ENCODE data around the gene TMEM125. TPM values are rescaled to one million over a fixed set of nuclear protein-coding genes. Genes with fewer than 3 reads are reported as not detected.

Gene TMEM125
- total RNA-seq, 3 donors from 2014 or later = 19.3 to 30.1 TPM; not detected in 1

DNA sequence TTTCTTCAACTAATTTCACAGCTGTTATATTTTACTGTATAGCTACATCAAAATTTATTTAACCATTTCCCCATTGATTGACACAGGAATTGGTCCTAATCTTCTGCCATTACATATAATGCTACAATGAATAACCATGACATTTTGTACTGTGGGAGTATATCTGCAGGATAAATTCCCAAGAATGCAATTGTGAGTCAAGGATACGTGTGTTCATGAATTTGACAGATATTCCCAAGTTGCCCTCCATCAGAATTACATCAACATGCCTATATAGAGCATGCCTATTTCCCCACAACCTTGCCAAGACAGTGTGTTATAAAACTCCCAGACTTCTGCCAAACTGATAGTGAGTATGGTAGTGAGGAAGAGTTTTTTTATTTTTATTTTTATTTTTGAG is 28.3 kb downstream of the TMEM125 start:
- no peaks in the 10 kb centered on the region for H3K9me3 ChIP-seq
- H3K27me3 ChIP-seq = no peaks in the 10 kb centered on the region
- TF ChIP-seq CTCF (IDR thresholded peaks at IDR 0.05) (no peak), POLR2A (IDR thresholded peaks at IDR 0.05) (no peak), POLR2AphosphoS5 (IDR thresholded peaks at IDR 0.05) (no peak)
- no peak overlapping the region for H3K4me3 ChIP-seq
- peaks cover 11 to 15% of the 10 kb centered on the region in 2 donors for H3K4me1 ChIP-seq
- no peaks in the 10 kb centered on the region for H3K36me3 ChIP-seq
- no peak for DNase-seq (ENCODE audit: low spot score in 2 of 2)
- no peak overlapping the region for H3K27ac ChIP-seq
- intact Hi-C loops (cut with DNase I; ENCODE audit: low total_unique reads) = no loop called here

DNA sequence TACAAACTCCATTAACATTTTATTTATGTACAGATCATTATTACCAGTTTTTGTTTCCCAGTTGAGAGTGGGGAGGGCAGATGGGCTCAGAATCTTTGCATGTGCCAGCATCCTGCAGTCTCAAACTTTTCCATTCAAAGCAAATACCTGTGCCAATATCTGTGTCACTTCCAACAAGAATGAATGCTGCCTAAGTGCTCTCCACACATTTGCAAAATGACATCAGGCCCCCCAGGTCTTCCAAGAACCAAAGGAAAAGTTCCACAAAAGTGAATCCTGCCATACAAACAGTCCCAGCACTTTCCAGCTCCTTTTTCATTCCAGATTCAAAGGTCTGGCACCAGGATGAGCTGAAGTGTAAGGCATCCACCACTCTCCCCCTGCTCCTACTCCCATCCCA is 29.3 kb downstream of the TMEM125 start:
- Histone ChIP-seq H3K27me3 (no peaks in the 10 kb centered on the region), H3K4me1 (peaks cover 11% of the 10 kb centered on the region in 2 donors), H3K4me3 (no peak overlapping the region), H3K36me3 (no peaks in the 10 kb centered on the region), H3K9me3 (no peaks in the 10 kb centered on the region), H3K27ac (peak overlapping the region; percentile 60 to 79)
- TF ChIP-seq POLR2A (IDR thresholded peaks at IDR 0.05) (no peak), POLR2AphosphoS5 (IDR thresholded peaks at IDR 0.05) (no peak), CTCF (IDR thresholded peaks at IDR 0.05) (no peak)
- DNase-seq (ENCODE audit: low spot score in 2 of 2) = no peak
- intact Hi-C loops (cut with DNase I; ENCODE audit: low total_unique reads) = no loop called here

DNA sequence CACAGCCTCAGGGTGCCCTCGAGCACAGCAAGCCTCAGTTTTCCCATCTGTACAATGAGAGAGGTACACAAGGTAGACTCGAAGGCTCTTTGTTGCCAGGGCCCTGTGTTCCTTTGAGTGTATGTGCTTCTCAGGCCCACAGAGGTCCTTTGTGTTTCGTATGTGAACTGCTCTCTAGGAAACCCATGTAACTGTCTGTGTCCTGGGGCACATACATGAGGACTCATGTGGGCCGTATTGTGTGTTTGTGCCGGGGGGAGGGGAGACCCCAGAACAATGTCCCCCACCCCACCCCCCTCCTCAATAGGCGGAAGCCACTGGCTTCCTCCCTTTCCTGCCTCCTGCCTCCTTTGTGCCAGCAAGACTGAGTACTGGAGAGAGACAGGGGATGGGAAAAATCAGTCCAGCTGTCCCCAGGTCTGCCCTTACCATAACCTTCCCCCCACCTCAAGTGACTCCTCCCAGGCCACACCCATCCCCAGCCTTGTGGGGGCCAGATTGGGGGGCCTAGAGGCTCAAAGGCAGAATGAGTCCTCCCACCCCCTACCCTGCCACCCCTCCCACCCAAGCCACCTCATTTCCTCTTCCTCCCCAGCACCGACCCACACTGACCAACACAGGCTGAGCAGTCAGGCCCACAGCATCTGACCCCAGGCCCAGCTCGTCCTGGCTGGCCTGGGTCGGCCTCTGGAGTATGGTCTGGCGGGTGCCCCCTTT is 30.8 kb downstream of the TMEM125 start, which contains the start of gene TIE1:
Gene TIE1, plus strand, starts transcription at position 605 of the 717 bp plus-strand sequence. Its CDS starts 90 bp downstream, at position 695.
- Histone ChIP-seq H3K4me1 (peaks cover 0 to 5% of the 10 kb centered on the region in 2 donors), H3K9me3 (no peaks in the 10 kb centered on the region), H3K4me3 (peak within 1 kb of the TSS; percentile 24 to 49 (median 25)), H3K27ac (peak within 1 kb of the TSS; percentile 60 to 79), H3K36me3 (no peaks in the 10 kb centered on the region), H3K27me3 (no peaks in the 10 kb centered on the region)
- DNase-seq (ENCODE audit: low spot score in 2 of 2) = no peak
- intact Hi-C loops (cut with DNase I; ENCODE audit: low total_unique reads) = no loop called here
- TF ChIP-seq POLR2A (IDR thresholded peaks at IDR 0.05) = no peak
- no peak for TF ChIP-seq CTCF (IDR thresholded peaks at IDR 0.05)
- no peak for TF ChIP-seq POLR2AphosphoS5 (IDR thresholded peaks at IDR 0.05)

DNA sequence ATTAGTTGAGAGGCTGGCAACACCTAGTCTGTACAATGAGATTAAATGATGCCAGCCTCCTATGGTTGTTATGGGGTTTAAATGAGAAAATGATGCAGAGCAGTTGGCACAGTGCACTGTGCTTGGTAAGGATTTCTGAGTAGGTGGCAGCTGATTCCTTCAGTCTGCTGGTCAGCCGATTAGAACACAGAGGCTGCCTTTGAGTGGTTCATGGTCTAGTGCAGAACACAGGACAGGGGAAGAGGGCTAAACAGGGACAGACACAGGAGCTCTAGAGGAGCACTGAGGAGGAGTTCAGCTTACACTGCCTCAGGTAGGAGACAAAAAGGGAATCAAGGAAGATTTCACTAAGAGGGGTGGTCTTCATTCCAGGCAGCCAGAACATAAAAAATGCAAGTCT is 32.4 kb downstream of the TMEM125 start:
- Histone ChIP-seq H3K4me3 (peak overlapping the region; percentile 24 to 49 (median 25)), H3K36me3 (no peaks in the 10 kb centered on the region), H3K27ac (no peak overlapping the region), H3K4me1 (peaks cover 0 to 5% of the 10 kb centered on the region in 2 donors), H3K27me3 (no peaks in the 10 kb centered on the region), H3K9me3 (no peaks in the 10 kb centered on the region)
- intact Hi-C loops (cut with DNase I; ENCODE audit: low total_unique reads) = no loop called here
- no peak for TF ChIP-seq POLR2A (IDR thresholded peaks at IDR 0.05)
- TF ChIP-seq POLR2AphosphoS5 (IDR thresholded peaks at IDR 0.05) = no peak
- no peak for TF ChIP-seq CTCF (IDR thresholded peaks at IDR 0.05)
- DNase-seq (ENCODE audit: low spot score in 2 of 2) = no peak

DNA sequence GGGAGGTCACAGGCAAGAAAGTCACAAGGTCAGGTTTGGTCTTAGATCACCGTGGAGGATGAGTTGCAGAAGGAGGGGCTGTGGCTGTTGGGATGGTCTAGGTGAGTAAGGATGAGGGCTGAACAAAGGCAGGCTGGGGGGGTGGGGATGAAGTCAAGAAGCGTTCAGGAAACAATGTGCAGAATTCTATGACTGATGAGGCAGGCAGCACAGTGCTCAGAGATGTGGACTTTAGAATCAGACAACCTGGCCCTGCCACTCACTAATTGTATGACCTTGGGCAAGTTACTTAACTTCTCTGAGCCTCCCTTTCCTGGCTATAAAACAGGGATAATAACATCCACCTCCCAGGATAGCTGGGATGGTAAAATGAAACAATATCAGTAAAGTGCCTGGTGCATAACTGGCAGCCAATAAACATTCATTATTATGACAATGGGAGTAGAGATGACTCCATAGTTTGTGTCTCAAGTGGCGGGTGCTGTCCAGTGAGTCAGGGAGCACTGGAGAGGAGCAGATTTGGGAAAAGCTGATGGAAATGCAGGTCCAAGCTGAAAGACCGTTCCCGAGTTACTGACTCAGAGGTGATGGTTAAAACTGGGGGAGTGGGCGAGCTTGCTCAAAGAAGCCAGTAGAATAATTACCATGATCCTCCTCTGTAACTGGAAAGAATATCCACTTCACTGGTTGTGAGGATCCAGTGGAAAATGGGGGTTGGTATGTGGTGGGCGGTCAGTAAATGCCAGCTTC is 33.1 kb downstream of the TMEM125 start:
- no peak for DNase-seq (ENCODE audit: low spot score in 2 of 2)
- Histone ChIP-seq H3K27ac (no peak overlapping the region), H3K27me3 (no peaks in the 10 kb centered on the region)

More for the DNA sequence above, 33.1 kb downstream of the TMEM125 start:
- intact Hi-C loops (cut with DNase I; ENCODE audit: low total_unique reads) = no loop called here
- Histone ChIP-seq H3K4me1 (peaks cover 0 to 5% of the 10 kb centered on the region in 2 donors), H3K4me3 (peak overlapping the region; percentile 24 to 49 (median 25)), H3K36me3 (no peaks in the 10 kb centered on the region), H3K9me3 (no peaks in the 10 kb centered on the region)
- TF ChIP-seq POLR2A (IDR thresholded peaks at IDR 0.05) (no peak), POLR2AphosphoS5 (IDR thresholded peaks at IDR 0.05) (no peak), CTCF (IDR thresholded peaks at IDR 0.05) (no peak)

Measured in breast epithelium (tissue), 4 donors.